ENCODE results near the gene MALSU1.

- TF ChIP-seq CTCF (IDR thresholded peaks at IDR 0.05): no peak
- TF ChIP-seq POLR2AphosphoS5 (IDR thresholded peaks at IDR 0.05; ENCODE audit: low read depth, low read length): no peak
- no peak for TF ChIP-seq USF2 (IDR thresholded peaks at IDR 0.05; ENCODE audit: borderline replicate concordance, low read depth, low read length)
Measured at GRCh38 chr7:23268167-23268566, 31.0 kb upstream of the MALSU1 start.
